H1 (cell line): ENCODE results near the gene SMARCA1. TPM values are rescaled to one million over a fixed set of nuclear protein-coding genes. Genes with fewer than 3 reads are reported as not detected.

Source experiments
- CTCF ChIA-PET: fragments of 300-600 bp; sonication (Branson Sonifier 250); formaldehyde crosslinking; loops from one replicate; lab custom pipeline; 2021; ENCODE audit not compliant: partially characterized antibody; lab: Charles Lee
- POLR2A ChIA-PET: fragments of 300-600 bp; sonication (Branson Sonifier 250); formaldehyde crosslinking; loops from one replicate; lab custom pipeline; 2021; ENCODE audit warnings: inconsistent platforms; ENCODE audit not compliant: partially characterized antibody; lab: Charles Lee
- DNase-seq, 2 experiments: peaks; one replicate each; pipeline versions ENCODE4 v3.0.0 to v3.0.0-alpha.2; 2010 to 2022; ENCODE audit warnings: low spot score in 2 of 2, low read depth in 1 of 2, mixed read lengths in 1 of 2
- FAIRE-seq: peaks from 2 replicates; lab custom pipeline; 2011; peaks lifted over from hg19 to GRCh38; lab: Jason Lieb, UNC
- H2AFZ ChIP-seq: 2 replicates; pipeline ENCODE4 v1.8.1; 2012; ENCODE audit warnings: low read length, inconsistent platforms
- H2AK5ac ChIP-seq: 2 replicates; pipeline ENCODE4 v1.6.1; 2013; ENCODE audit warnings: low read depth, low read length
- H2BK120ac ChIP-seq: replicated peaks from 2 replicates; pipeline ENCODE3; 2013; ENCODE audit warnings: low read depth, low read length, inconsistent platforms
- H2BK12ac ChIP-seq: 2 replicates; pipeline ENCODE4 v1.6.1; 2013; ENCODE audit warnings: low read depth, low read length
- H2BK15ac ChIP-seq: 2 replicates; pipeline ENCODE4 v1.6.1; 2013; ENCODE audit warnings: low read length
- H2BK20ac ChIP-seq: 2 replicates; pipeline ENCODE4 v1.6.1; 2013; ENCODE audit warnings: low read length
- H2BK5ac ChIP-seq: 2 replicates; pipeline ENCODE4 v1.6.1; 2013; ENCODE audit warnings: low read depth, low read length
- H3K14ac ChIP-seq: 2 replicates; pipeline ENCODE4 v1.6.1; 2013; ENCODE audit warnings: inconsistent platforms; ENCODE audit not compliant: insufficient read length
- H3K18ac ChIP-seq: 2 replicates; pipeline ENCODE4 v1.6.1; 2013; ENCODE audit warnings: low read length; ENCODE audit errors: extremely low read depth
- H3K23ac ChIP-seq: 2 replicates; pipeline ENCODE4 v1.6.1; 2013; ENCODE audit warnings: inconsistent platforms; ENCODE audit not compliant: insufficient read length
- H3K23me2 ChIP-seq: 2 replicates; pipeline ENCODE4 v1.6.1; 2013; ENCODE audit warnings: low read depth, low read length
- H3K27ac ChIP-seq: 2 replicates; pipeline ENCODE4 v1.6.1; 2011; ENCODE audit warnings: low read depth, low read length, inconsistent platforms
- H3K27me3 ChIP-seq, 4 experiments: replicated peaks in 1 of 4; 1 replicate in 1 of 4; 2 replicates in 3 of 4; pipeline versions ENCODE4 v1.6.1 to v1.8.1; 2011 to 2013; ENCODE audit warnings: low read length in 3 of 4, mild to moderate bottlenecking in 3 of 4, inconsistent platforms in 2 of 4, mixed read lengths in 2 of 4, moderate library complexity in 1 of 4; ENCODE audit not compliant: control insufficient read depth in 3 of 4, insufficient read depth in 3 of 4; ENCODE audit errors: extremely low read depth in 1 of 4
- H3K36me3 ChIP-seq, 4 experiments: 2 replicates each; pipeline versions ENCODE4 v1.6.1 to v1.8.1; 2011 to 2013; ENCODE audit warnings: mild to moderate bottlenecking in 4 of 4, low read length in 3 of 4, moderate library complexity in 2 of 4, control low read depth in 1 of 4, inconsistent platforms in 1 of 4; ENCODE audit not compliant: insufficient read depth in 4 of 4, control insufficient read depth in 2 of 4
- H3K4ac ChIP-seq: replicated peaks from 2 replicates; pipeline ENCODE3; 2013; ENCODE audit warnings: low read length, low read depth, mixed read lengths, inconsistent platforms; ENCODE audit not compliant: insufficient read length
- H3K4me1 ChIP-seq, 4 experiments: replicated peaks in 1 of 4; 1 replicate in 1 of 4; 2 replicates in 3 of 4; pipeline versions ENCODE4 v1.6.1 to v1.8.1; 2011 to 2013; ENCODE audit warnings: low read length in 3 of 4, inconsistent platforms in 2 of 4, mixed read lengths in 1 of 4; ENCODE audit not compliant: insufficient read depth in 4 of 4, control insufficient read depth in 3 of 4
- H3K4me2 ChIP-seq, 2 experiments: 2 replicates each; pipeline versions ENCODE4 v1.6.1 to v1.8.1; 2011 to 2013; ENCODE audit warnings: low read depth in 2 of 2, low read length in 2 of 2, control low read depth in 1 of 2, inconsistent platforms in 1 of 2, mild to moderate bottlenecking in 1 of 2; ENCODE audit not compliant: insufficient read depth in 1 of 2
- H3K4me3 ChIP-seq, 4 experiments: fragments of 200-600, 300-600 bp in 1 of 4; sonication (generic), shearing (Covaris generic), sonication (Bioruptor Twin) in 1 of 4; 2 replicates each; pipeline versions ENCODE4 v1.5.1 to v1.8.1; 2011 to 2016; ENCODE audit warnings: low read length in 4 of 4, low read depth in 3 of 4, control low read depth in 2 of 4, inconsistent platforms in 2 of 4, mild to moderate bottlenecking in 2 of 4, mixed read lengths in 1 of 4, moderate library complexity in 1 of 4; ENCODE audit not compliant: insufficient read depth in 2 of 4; ENCODE audit errors: extremely low read depth in 1 of 4
- H3K56ac ChIP-seq: replicated peaks from 2 replicates; pipeline ENCODE3; 2013; ENCODE audit warnings: low read depth, mild to moderate bottlenecking, mixed read lengths, low read length, inconsistent platforms; ENCODE audit not compliant: insufficient read length
- H3K79me1 ChIP-seq: 2 replicates; pipeline ENCODE4 v1.6.1; 2013; ENCODE audit warnings: low read depth, low read length, control low read depth
- H3K79me2 ChIP-seq, 2 experiments: 2 replicates each; pipeline versions ENCODE4 v1.6.1 to v1.8.1; 2012 to 2013; ENCODE audit warnings: low read length in 2 of 2, mild to moderate bottlenecking in 2 of 2, inconsistent platforms in 1 of 2; ENCODE audit not compliant: insufficient read depth in 2 of 2, control insufficient read depth in 1 of 2
- H3K9ac ChIP-seq, 4 experiments: replicated peaks in 1 of 4; 1 replicate in 1 of 4; 2 replicates in 3 of 4; pipeline versions ENCODE4 v1.6.1 to v1.8.1; 2011 to 2013; ENCODE audit warnings: low read depth in 3 of 4, low read length in 3 of 4, control low read depth in 2 of 4, mild to moderate bottlenecking in 2 of 4, moderate library complexity in 2 of 4, inconsistent platforms in 1 of 4; ENCODE audit errors: extremely low read depth in 1 of 4
- H3K9me3 ChIP-seq, 2 experiments: 2 replicates each; pipeline versions ENCODE4 v1.6.1 to v1.8.1; 2012 to 2013; ENCODE audit warnings: mild to moderate bottlenecking in 2 of 2, moderate library complexity in 2 of 2, control low read depth in 1 of 2, inconsistent platforms in 1 of 2, low read depth in 1 of 2, low read length in 1 of 2, mixed read lengths in 1 of 2; ENCODE audit not compliant: insufficient read depth in 2 of 2
- H4K20me1 ChIP-seq, 2 experiments: replicated peaks in 1 of 2; 2 replicates each; pipeline versions ENCODE3 to v1.8.1; 2011 to 2013; ENCODE audit warnings: inconsistent platforms in 2 of 2, low read length in 2 of 2, mild to moderate bottlenecking in 1 of 2; ENCODE audit not compliant: insufficient read depth in 2 of 2, control insufficient read depth in 1 of 2
- H4K5ac ChIP-seq: 2 replicates; pipeline ENCODE4 v1.6.1; 2013; ENCODE audit warnings: low read length, low read depth, mixed read lengths, inconsistent platforms; ENCODE audit not compliant: insufficient read length
- H4K8ac ChIP-seq: 2 replicates; pipeline ENCODE4 v1.8.0; 2013; ENCODE audit warnings: mild to moderate bottlenecking, moderate library complexity, low read length, inconsistent platforms; ENCODE audit not compliant: insufficient read depth; ENCODE audit errors: extremely low read depth
- H4K91ac ChIP-seq: replicated peaks from 2 replicates; pipeline ENCODE3; 2013; ENCODE audit warnings: low read length, mixed read lengths, inconsistent platforms; ENCODE audit not compliant: insufficient read length
- CREB1 ChIP-seq: IDR thresholded peaks from 2 replicates; pipeline ENCODE4 v1.6.1; 2012; ENCODE audit warnings: inconsistent platforms
- JUN ChIP-seq: IDR thresholded peaks from 2 replicates; pipeline ENCODE4 v1.6.1; 2011; ENCODE audit warnings: low read depth, mild to moderate bottlenecking, improper control_type of control experiment, low read length
- JUND ChIP-seq: IDR thresholded peaks from 2 replicates; pipeline ENCODE4 v1.6.1; 2011; ENCODE audit warnings: mild to moderate bottlenecking, improper control_type of control experiment, low read length
- KDM1A ChIP-seq: fragments of 200-600, 300-600 bp; sonication (generic); IDR thresholded peaks from 2 replicates; pipeline ENCODE4 v1.7.1; 2016; ENCODE audit warnings: mild to moderate bottlenecking, low read length, borderline replicate concordance
- MAFK ChIP-seq: IDR thresholded peaks from 2 replicates; pipeline ENCODE4 v1.6.1; 2012; ENCODE audit warnings: low read depth, mild to moderate bottlenecking, improper control_type of control experiment, low read length
- POU5F1 ChIP-seq: IDR thresholded peaks from 2 replicates; pipeline ENCODE4 v1.6.1; 2011; ENCODE audit warnings: low read depth, mild to moderate bottlenecking, low read length, moderate library complexity
- SIN3A ChIP-seq, 2 experiments: IDR thresholded peaks in 1 of 2; conservative IDR thresholded peaks in 1 of 2; 2 replicates each; pipeline ENCODE4 v1.6.1; 2011 to 2012; ENCODE audit warnings: low read length in 2 of 2, improper control_type of control experiment in 1 of 2, low read depth in 1 of 2, mild to moderate bottlenecking in 1 of 2
- WGBS, 2 experiments: shearing (Covaris generic) in 1 of 2; methylation state at CpG; one replicate each; pipeline versions ENCODE4 v1.1.6 to v1.1.7; 2013 to 2015; ENCODE audit warnings: low lambda C conversion rate in 2 of 2, mixed read lengths in 2 of 2, inconsistent platforms in 1 of 2, low coverage in 1 of 2, missing lambda C conversion rate in 1 of 2; ENCODE audit not compliant: insufficient replicate concordance in 2 of 2, insufficient coverage in 1 of 2, insufficient read length in 1 of 2; ENCODE audit errors: extremely low coverage in 1 of 2, missing lambda C conversion rate in 1 of 2; 5-methylcytosine and 5-hydroxymethylcytosine counted together
- polyA plus RNA-seq, 7 experiments: library from polyadenylated mRNA; depleted of rRNA in 3 of 7; stranded (reverse) in 5 of 7; unstranded in 2 of 7; fragments of >200 nt in 5 of 7; fragments of 200-250 nt in 2 of 7; gene quantifications; 1 replicate in 5 of 7; 2 replicates in 1 of 7; 4 replicates in 1 of 7; pipeline versions ENCODE4 v1.2.1 to v1.2.3, GENCODE V29; 2011 to 2013; ENCODE audit warnings: missing spikeins in 2 of 7, mixed read lengths in 2 of 7
- total RNA-seq: library from RNA; stranded (reverse); fragmentation: NEBNext Ultra II Directional; extraction: Animal tissue kit (Norgen Biotek cat#: 25700); gene quantifications from 2 replicates; pipeline ENCODE4 v1.2.1, GENCODE V29; 2021
- TF ChIP-seq, protein P1 (sequence below): IDR thresholded peaks from 2 replicates; pipeline ENCODE4 v1.6.1; 2012; ENCODE audit warnings: inconsistent platforms

SMARCA1 gene
- total and polyA plus RNA-seq, 2 of the 8 experiments (the other 6 are each of a cell fraction or from before 2014, with no cell fraction given), result 13.1 to 54.4 TPM

DNA sequence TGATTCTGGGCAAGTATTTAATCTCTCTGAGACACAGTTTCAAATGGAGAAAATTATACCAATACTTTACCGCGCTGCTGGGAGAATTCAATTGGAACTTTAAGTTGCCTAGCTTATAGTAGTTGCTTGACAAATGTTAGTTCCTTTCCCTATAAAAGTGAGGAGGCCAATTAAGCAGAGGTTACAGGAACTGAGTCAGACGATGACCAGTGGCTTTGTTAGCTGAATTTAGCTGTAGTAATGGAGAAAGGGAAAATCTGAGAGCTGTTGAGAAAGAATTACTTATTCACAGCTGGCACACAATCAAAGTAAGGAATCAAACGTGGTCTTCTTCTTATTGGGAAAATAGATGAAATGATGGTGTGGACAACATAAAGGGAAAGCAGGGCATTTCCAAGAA, 29.6 kb downstream of the SMARCA1 start:
- H3K4ac ChIP-seq, result no peak overlapping the region
- peaks cover 3 to 66% (median 13%) of the 10 kb centered on the region in 4 experiments for H3K36me3 ChIP-seq
- H3K23me2 ChIP-seq, result no peaks in the 10 kb centered on the region
- ChIA-PET CTCF (interaction anchor here (0.8 kb wide), 1 partner anchor 8 kb away, joined by 3 read pairs; no protein-coding TSS in a partner anchor), POLR2A (no interaction called here)
- H3K9ac ChIP-seq, result no peak overlapping the region
- H2BK120ac ChIP-seq, result no peak overlapping the region
- no peak overlapping the region for H4K8ac ChIP-seq
- H2AFZ ChIP-seq, result no peak overlapping the region
- H2BK5ac ChIP-seq, result no peak overlapping the region
- no peak for TF ChIP-seq SIN3A (conservative IDR thresholded peaks at IDR 0.05 in 1 of 2, IDR thresholded peaks at IDR 0.05 in 1 of 2; ENCODE audit: low read depth in 1 of 2, low read length in 2 of 2)
- no peak for TF ChIP-seq CREB1
- no peak for TF ChIP-seq MAFK
- no peak for TF ChIP-seq JUND
- TF ChIP-seq, protein P1, sequence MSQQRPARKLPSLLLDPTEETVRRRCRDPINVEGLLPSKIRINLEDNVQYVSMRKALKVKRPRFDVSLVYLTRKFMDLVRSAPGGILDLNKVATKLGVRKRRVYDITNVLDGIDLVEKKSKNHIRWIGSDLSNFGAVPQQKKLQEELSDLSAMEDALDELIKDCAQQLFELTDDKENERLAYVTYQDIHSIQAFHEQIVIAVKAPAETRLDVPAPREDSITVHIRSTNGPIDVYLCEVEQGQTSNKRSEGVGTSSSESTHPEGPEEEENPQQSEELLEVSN, result no peak
- TF ChIP-seq JUN, result no peak
- TF ChIP-seq KDM1A, result no peak
- TF ChIP-seq POU5F1, result no peak
- no peak overlapping the region for H2BK12ac ChIP-seq
- WGBS, 2 experiments, result 88% methylated on average over 4 of the region's 4 CpGs; no CpG with 5 or more reads in 1 of the 2 experiments
- H3K18ac ChIP-seq, result no peak overlapping the region
- H3K27ac ChIP-seq, result no peak overlapping the region
- H3K23ac ChIP-seq, result no peak overlapping the region
- no peak overlapping the region for H2BK15ac ChIP-seq
- H3K14ac ChIP-seq, result no peak overlapping the region
- H2BK20ac ChIP-seq, result no peak overlapping the region
- no peaks in the 10 kb centered on the region for H3K79me1 ChIP-seq
- no peaks in the 10 kb centered on the region for H3K79me2 ChIP-seq
- no peak overlapping the region for H3K4me3 ChIP-seq
- H3K27me3 ChIP-seq, result no peaks in the 10 kb centered on the region
- H4K20me1 ChIP-seq, result no peaks in the 10 kb centered on the region
- FAIRE-seq (no peak), DNase-seq (no peak)
- no peaks in the 10 kb centered on the region for H3K9me3 ChIP-seq
- H2AK5ac ChIP-seq, result no peak overlapping the region
- H4K5ac ChIP-seq, result no peak overlapping the region
- H3K4me2 ChIP-seq, result no peak overlapping the region
- no peak overlapping the region for H3K56ac ChIP-seq
- no peak overlapping the region for H4K91ac ChIP-seq
- H3K4me1 ChIP-seq, result no peaks in the 10 kb centered on the region
